D721Med (cell line): ENCODE measurements around the gene FOXP1.

Source experiments
- DNase-seq: peaks from one replicate; pipeline ENCODE4 v3.0.0; 2011; ENCODE audit warnings: low spot score; ENCODE audit not compliant: insufficient read length
- FAIRE-seq: peaks from 2 replicates; lab custom pipeline; 2011; peaks lifted over from hg19 to GRCh38; lab: Jason Lieb, UNC
- TF ChIP-seq, protein P1 (sequence below): IDR thresholded peaks from 2 replicates; pipeline ENCODE4 v1.5.1; 2012; ENCODE audit warnings: mild to moderate bottlenecking, control low read depth; ENCODE audit not compliant: insufficient read depth; ENCODE audit errors: missing control alignments

FOXP1 gene

DNA sequence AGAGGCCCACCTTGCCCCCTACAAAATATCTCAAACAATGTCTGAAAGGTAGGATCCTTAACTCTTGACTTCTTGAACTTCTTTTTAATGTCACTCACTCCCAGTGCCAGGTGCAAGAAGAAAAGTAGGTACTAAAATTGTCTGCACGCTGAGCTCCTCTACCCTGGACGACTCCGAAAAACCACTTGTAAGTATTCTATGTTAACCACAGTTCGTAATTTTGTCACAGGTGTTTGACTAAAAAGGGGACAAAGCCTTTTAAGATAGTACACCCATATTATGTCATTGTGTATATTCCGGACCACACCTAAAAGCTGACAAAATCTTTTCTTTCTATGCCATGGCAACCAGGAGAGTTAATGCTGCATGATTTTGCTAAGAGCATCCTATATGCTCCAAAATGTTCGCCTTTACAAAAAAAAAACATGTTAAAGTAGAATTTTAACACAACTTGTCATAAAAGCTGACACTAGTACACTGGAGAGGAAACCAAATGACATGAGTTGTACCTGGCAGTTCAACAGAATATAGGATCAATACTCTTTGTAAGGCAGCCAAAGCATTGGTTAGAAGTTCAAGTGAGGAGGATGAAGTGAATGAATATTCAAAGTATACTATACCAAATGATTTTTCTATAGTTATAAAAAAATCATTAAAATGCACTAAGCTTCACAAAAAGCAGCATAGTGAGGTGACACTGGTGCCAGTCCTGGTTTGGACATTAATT lies 210.5 kb downstream of the FOXP1 start:
- DNase-seq (no peak), FAIRE-seq (no peak)
- TF ChIP-seq, protein P1, sequence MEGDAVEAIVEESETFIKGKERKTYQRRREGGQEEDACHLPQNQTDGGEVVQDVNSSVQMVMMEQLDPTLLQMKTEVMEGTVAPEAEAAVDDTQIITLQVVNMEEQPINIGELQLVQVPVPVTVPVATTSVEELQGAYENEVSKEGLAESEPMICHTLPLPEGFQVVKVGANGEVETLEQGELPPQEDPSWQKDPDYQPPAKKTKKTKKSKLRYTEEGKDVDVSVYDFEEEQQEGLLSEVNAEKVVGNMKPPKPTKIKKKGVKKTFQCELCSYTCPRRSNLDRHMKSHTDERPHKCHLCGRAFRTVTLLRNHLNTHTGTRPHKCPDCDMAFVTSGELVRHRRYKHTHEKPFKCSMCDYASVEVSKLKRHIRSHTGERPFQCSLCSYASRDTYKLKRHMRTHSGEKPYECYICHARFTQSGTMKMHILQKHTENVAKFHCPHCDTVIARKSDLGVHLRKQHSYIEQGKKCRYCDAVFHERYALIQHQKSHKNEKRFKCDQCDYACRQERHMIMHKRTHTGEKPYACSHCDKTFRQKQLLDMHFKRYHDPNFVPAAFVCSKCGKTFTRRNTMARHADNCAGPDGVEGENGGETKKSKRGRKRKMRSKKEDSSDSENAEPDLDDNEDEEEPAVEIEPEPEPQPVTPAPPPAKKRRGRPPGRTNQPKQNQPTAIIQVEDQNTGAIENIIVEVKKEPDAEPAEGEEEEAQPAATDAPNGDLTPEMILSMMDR: no peak

DNA sequence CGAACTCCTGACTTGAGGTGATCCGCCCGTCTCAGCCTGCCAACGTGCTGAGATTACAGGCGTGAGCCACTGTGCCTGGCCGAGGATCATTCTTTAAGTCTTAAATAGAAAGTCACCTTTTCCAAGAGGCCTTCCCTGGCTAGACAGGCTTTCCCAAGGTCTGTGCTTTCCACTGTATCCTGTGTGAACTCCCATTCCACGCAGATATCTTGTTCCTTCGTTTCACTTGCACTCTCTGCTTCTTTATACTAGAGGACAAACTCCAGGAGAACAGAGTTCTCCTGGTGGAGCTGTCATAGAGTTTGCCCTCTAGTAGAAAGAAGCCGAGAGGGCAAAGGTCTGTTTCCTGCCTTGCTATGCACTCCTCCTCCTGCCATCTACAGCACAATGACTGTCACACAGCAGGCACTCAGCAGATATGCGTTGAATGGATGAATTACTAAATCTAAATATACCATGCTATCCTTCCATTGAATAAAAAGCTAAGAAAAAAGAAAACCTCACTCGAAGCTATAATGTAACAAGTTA lies 211.2 kb downstream of the FOXP1 start:
- DNase-seq (no peak), FAIRE-seq (no peak)
- TF ChIP-seq, protein P1: no peak

DNA sequence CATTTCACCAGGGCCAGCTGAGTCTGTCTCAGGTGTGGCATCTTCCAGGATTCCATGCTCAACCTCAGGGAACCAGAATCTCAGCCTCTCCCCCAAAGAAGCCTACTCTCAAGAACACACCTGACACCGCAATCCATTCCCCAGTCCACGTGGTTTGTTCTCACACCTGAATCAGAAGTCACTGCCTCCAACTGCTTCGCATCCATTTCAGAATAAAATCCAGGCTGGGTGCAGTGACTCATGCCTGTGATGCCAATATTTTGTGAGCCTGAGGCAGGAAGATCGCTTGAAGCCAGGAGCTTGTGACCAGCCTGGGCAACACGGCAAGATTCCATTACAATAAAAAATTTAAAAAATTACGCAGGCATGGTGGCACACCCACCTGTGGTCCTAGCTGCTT lies 212.2 kb downstream of the FOXP1 start:
- DNase-seq (no peak), FAIRE-seq (no peak)
- TF ChIP-seq, protein P1: no peak

DNA sequence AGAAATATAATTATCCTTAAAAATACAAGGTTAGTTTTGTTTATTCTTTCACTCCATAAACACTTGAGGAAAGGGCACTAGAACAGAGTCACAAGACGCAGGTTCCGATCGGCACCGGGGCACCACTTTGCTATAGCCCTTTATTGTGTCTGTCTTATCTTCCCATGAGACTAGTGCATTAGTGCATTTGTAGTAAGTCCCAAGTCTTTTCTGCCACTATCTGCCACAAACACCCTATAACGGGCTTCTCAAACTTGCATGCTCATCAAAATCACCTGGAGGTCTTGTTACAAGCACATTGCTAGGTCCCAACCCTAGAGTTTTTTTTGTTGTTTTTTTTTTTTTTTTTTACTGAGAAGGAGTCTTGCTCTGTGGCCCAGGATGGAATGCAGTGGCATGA lies 213.1 kb downstream of the FOXP1 start:
- FAIRE-seq (no peak), DNase-seq (no peak)
- TF ChIP-seq, protein P1: no peak

DNA sequence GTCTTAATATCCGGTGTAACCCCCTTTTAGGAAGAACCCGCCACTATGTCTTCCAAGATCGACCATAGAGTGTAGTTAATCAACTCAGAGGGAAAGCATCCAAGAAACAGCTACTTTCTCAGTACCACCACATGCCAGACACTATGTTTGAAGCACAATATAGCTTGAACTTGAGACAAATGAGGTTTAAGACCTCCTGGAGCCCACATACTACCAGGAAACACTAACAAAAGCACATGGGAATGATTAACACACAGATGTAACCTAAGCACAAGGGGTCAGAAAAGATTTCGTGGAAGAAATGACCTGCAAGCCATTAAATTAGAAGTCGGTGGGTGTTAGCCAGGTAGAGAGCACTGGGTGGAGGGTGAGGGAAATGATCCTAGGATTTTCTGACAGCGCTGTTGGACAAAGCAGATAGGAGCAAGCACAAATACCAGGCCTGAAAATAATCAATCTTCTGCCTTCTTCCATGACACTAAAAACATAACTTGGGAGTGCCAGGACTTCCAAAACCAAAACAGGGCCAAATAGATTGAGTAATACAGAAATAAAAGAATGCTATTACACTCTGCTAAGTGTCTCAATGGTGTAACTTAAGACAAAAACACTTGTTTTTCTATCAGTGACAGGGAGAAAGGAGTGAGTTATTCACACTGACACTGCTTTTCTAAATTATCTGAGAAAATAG lies 213.7 kb downstream of the FOXP1 start:
- FAIRE-seq (no peak), DNase-seq (no peak)
- TF ChIP-seq, protein P1: no peak

DNA sequence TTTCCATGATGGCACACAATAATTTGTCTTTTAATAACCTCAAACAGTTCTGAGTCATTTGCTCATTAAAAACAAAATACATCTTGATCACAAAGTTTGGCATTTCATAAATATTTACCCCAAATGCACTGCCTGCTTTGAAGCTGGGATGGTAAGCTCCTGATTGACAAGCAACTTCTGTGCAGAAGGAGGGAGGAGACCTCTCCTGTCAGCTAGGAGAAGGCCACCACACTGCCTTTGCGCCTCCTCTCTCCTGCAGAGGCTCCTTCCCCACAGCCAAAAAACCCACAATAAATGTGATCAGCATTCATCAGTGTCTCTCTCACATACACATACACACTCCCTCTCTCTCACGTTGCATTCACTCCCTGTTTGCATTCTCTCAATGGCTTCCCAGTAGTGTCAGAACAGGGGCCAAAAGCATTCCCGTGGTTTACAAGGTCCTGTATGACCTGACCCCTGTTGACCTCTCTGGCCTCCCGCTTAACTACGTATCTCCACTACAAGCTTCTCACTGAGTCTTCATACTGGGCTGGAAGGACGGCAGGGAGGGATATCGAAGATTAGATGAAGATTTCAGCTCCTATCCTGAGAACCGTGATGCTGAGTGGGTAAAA lies 216.4 kb downstream of the FOXP1 start:
- DNase-seq: no peak
- TF ChIP-seq, protein P1: no peak
- no peak for FAIRE-seq
